Glomerular visceral epithelial cell (primary cell): ENCODE results near the gene DPP10.
"Not testable (repeated sequence)": the region's sequence is repeated elsewhere in the genome, so short reads cannot be mapped to it uniquely, and the experiment has no call there.

ENCODE experiments used
- DNase-seq: peaks from one replicate; pipeline ENCODE4 v3.0.0-alpha.2; 2016; ENCODE audit errors: extremely low spot score

DPP10 gene

GRCh38 chr2:114717049-114717448 is 274.6 kb downstream of the DPP10 start:
- no peak for DNase-seq

DNA sequence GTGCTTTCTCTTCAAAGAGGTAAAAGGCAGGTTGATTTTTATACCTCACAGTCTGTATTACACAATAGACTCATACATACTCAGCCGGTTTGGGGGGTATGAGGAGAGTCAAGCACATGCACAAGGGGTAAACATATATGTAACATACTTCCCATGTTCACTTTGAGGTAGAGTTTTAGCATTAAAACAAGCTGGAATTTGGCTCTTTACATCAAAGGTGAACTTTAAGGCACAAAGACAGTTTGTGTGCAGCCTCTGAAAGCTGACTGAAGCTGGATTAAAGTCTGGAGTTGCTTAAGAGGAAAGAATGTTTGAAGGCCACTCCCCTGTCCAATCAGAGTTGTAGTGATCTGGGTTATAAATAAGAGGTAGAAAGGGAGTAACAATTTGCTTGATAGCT is 282.0 kb downstream of the DPP10 start:
- DNase-seq = no peak

DNA sequence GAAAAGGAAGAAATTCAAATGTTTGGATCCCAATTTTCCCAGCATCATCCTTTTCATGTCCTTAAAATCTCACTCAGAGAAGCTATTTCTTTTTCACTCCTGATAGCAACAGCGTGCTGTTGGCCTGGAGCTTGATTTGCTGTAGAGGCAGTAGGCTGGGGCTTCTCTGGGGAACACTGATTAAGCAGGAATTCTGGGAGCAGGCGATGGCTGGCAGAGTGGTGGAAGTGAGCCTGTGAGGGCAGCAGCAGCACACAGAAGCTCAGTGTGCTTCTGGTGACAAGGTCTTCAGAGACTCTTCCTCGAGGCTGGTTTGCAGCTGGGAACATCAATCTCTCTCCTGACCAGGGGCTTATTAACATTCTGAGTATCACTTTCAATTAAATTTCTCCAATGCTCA is 284.6 kb downstream of the DPP10 start:
- no peak for DNase-seq

DNA sequence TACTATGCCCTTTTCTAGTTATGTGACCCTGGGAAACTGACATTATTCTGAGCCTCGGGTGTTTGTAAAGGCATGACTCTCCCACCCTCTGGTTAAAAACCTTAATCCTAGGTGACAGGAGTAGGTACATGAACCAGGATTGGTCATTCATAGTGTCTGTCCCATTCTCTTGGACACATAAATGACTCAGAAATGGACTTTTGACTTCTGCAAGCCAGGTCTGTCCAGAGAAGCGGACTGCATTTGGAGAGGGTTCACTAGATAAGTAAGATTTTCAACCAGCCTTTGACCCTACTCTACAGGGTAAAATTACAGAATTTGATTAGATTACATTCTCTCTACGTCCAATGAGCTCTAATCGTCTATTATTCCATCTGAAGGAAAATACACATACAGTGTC is 285.9 kb downstream of the DPP10 start:
- no peak for DNase-seq

DNA sequence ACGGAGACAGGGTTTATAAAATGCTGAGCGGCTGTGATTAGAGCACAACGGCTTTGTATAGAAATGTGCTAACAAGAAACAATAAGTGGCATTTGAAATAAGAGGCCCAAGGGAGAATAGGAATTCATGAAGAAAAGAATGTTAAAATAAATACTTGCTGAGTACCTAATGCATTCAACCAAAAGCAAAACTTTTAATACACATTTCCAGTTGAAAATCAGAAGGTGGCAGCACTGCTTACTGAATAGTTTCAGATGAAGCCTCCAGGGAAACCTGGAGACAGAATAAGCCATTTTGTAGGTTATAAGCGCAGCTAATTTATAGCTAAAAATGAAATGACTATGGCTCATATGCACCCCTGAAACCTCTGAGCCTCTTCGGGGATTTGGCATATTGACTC is 286.6 kb downstream of the DPP10 start:
- DNase-seq = no peak

GRCh38 chr2:114735126-114735525 is 292.7 kb downstream of the DPP10 start:
- DNase-seq = no peak

GRCh38 chr2:114742245-114742644 is 299.8 kb downstream of the DPP10 start:
- DNase-seq = no peak

GRCh38 chr2:114745700-114746099 is 303.3 kb downstream of the DPP10 start:
- DNase-seq = no peak

GRCh38 chr2:114748175-114748574 is 305.7 kb downstream of the DPP10 start:
- not testable (repeated sequence) for DNase-seq

GRCh38 chr2:114752425-114752824 is 310.0 kb downstream of the DPP10 start:
- DNase-seq = no peak

GRCh38 chr2:114753145-114753544 is 310.7 kb downstream of the DPP10 start:
- DNase-seq = no peak

GRCh38 chr2:114754907-114755563 is 312.6 kb downstream of the DPP10 start:
- DNase-seq = no peak

GRCh38 chr2:114762376-114762775 is 319.9 kb downstream of the DPP10 start:
- DNase-seq = no peak

GRCh38 chr2:114762986-114763385 is 320.5 kb downstream of the DPP10 start:
- no peak for DNase-seq

DNA sequence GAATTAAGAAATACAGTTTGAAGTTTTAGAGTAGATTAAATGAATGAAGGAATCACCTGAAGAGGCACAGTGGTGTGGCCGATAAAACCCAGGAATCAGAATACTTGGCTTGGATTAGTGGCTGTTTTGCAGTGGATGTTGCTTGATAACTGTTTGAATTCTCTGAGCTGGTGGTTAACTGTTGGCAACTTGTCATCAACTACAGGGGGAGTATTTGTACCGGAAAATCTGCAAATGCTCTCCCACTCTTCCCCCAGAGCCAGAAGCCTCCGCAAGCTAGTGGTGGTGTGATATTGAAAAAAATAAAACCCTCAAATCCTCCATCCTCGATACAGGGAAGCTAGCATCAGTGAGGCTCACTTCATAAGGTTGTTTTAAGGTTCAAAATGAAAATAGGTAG is 326.7 kb downstream of the DPP10 start:
- no peak for DNase-seq

DNA sequence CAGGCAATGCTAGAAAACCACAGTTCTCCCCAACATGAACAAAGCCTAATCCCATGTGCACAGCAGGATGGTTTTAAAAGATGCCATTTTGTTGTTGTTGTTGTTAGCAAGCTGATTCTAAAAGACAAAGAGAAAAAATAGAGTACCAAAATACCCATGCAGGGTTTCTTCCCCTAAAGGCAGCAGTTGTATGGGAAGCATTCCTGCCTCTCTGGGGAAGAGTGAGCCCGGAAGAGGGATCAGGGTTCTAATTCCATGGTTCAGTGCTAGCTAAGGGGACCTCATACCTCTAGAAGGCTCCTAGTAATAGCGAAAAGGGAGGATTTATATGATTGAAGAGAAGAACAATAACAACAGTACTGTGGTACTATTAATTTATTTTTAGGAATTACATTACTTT is 327.6 kb downstream of the DPP10 start:
- no peak for DNase-seq

DNA sequence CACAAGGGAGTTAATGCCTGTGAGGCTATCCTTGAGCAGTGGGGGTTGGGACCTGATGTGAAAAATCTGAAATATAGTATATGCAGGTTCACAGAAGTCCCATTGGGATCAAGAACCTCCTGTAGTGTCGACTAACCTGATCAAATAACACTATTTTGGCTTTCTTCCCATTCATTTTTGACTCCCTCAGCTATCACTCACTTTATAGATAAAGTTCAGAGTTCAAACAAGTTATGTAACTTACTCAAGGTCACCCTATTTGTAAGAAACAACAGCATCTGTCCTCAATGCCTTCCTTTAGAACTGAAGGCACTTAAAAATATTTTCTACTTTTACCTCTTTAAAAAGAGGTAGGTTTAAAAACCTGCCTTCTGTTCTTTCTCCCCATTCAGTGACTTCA is 341.6 kb downstream of the DPP10 start:
- DNase-seq = no peak

DNA sequence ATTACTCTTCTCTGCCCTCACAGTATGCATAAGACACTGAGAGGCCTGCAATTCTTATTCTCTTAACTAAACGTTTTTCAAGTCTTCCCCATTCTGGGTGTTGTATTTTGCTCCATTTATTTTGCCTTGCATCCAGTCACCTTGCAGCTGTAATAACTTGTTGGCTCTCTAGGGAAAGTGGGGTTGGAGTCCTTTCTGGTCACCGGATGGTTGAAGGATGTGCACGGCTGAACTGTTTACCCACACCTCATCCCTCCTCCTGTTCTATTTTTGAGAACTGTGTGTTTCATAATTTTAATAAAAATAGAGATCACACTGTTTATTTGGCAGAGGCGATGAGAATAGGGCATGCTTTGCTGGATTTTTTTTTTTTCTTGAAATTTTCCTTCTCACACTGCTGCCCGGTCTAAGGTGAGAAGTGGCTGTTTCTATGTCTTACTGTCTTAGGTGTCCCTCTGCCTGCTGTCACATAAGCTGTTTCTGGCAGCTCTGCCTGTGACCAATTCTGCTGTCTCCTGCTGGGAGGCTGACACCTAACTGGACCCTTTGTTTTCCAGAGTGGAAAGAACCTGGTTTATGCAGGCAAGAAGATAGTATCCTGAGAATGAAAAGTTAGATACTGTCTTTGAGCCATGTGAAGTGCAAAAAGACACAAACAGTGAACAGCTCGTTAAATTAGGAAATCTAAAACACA is 342.6 kb downstream of the DPP10 start:
- no peak for DNase-seq

DNA sequence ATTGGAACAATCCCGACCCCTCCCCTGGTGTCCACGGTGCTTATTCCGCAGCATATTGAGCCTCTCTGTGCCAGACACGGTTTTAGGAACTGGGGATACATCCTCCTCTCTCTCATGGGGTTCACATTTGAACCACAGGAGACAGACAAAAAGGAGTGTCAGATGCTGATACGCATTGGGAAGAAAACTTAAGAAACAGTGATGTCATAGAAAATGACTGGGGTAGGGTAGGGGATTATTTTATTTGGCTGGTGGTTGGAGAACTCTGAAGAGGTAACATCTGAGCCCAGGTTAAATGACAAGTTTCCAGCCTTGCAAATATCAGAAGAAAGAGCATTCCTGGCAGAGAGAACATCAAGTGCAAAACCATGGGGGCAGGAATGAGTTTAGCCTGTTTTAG is 344.5 kb downstream of the DPP10 start:
- no peak for DNase-seq

GRCh38 chr2:114787486-114787885 is 345.0 kb downstream of the DPP10 start:
- no peak for DNase-seq

DNA sequence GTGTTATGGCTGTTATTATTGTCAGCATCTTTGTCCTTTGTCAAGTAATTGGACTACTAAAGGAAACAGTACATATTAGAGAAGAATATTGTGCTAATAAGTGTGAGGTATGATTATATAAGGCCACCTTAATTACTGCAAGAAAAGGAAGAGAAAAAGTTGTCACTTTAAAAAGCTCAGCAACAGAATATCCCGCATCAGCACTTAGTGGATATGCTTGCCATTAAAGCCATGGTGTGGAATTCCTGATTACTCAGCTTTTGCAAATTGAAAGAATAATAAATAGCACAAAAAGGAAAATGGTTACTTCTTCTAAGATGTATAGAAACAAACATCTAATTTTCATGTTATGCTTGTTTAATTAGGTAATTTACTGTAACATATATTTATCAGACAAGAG is 347.5 kb downstream of the DPP10 start:
- DNase-seq = no peak

DNA sequence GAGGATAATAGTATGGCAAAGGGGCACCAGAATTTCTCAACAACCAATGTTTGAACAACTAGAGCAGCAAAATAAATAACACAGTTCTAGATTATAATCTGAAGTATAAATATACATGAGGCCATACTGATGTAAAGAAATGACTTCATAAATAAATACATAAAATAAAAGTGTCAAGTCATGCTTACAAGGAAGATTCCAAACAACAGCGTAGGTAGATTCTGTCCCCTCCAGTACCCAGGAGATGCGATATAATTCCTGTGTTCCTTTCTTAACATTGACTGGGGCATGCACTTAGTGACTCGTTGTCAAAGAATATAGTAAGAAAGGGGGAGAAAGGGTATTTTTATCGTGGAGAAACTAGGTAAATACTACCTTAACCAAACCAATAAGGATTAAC is 355.1 kb downstream of the DPP10 start:
- no peak for DNase-seq

- no peak for DNase-seq
These were observed 355.5 kb downstream of the DPP10 start for GRCh38 chr2:114797942-114798341.

DNA sequence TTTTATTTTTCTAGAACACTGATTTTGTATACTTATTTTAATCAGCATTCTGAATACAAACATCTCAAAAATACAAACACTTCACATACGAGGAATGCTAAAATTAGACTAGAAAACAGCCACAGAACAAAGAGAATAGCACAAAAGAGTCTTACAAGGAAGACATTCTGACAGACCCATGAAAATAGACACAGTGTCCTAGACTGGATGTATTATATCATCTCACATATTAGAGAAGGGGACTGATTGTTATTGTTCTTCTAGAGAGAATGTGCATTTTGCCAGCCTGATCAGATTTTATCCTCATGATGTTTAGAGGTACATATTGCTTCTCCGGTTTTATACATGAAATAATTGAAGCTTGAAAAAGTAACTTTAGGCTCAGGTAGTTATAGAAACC is 357.9 kb downstream of the DPP10 start:
- DNase-seq = no peak
